ENCODE measurements around the gene ERMP1. TPM values are rescaled to one million over a fixed set of nuclear protein-coding genes. Genes with fewer than 3 reads are reported as not detected.

The ERMP1 gene
- total RNA-seq, 1 experiment from 2014 or later = 34.7 TPM

- H3K36me3 ChIP-seq (ENCODE audit: control insufficient read depth, insufficient read depth, low read length) = no peaks in the 10 kb centered on the region
- POLR2A ChIA-PET = no interaction called here
- no peak for TF ChIP-seq CTCF (IDR thresholded peaks at IDR 0.05; ENCODE audit: insufficient read depth in 1 of 2, low read depth in 1 of 2, low read length in 1 of 2, severe bottlenecking in 1 of 2, unreplicated experiment in 1 of 2)
- no peaks in the 10 kb centered on the region for H3K27me3 Mint-ChIP-seq (ENCODE audit: insufficient read depth, unreplicated experiment)
- H3K4me1 ChIP-seq = no peaks in the 10 kb centered on the region
- H3K9me3 ChIP-seq = no peaks in the 10 kb centered on the region
- H3K36me3 Mint-ChIP-seq (ENCODE audit: insufficient read depth, unreplicated experiment) = peaks cover 21% of the 10 kb centered on the region
- no peak overlapping the region for H3K4me3 ChIP-seq (ENCODE audit: low read depth, low read length)
- intact Hi-C loops (cut with micrococcal nuclease; ENCODE audit: unreplicated experiment) = no loop called here
- no peak overlapping the region for H3K4me3 Mint-ChIP-seq (ENCODE audit: unreplicated experiment)
- DNase-seq = no peak
- CTCF ChIA-PET = no interaction called here
- H3K27me3 ChIP-seq (replicated peaks; ENCODE audit: control insufficient read depth, insufficient read depth, low read length) = no peaks in the 10 kb centered on the region
- no peaks in the 10 kb centered on the region for H3K9me3 Mint-ChIP-seq (ENCODE audit: unreplicated experiment)
- H3K4me1 Mint-ChIP-seq (ENCODE audit: low read depth, unreplicated experiment) = no peaks in the 10 kb centered on the region
- BruUV-seq (replicated peaks) = no TSS peak
- H3K27ac Mint-ChIP-seq (ENCODE audit: unreplicated experiment) = no peak overlapping the region
These were observed 76.3 kb downstream of the ERMP1 start for GRCh38 chr9:5756633-5757032.

GRCh38 chr9:5750569-5750968 is 82.3 kb downstream of the ERMP1 start:
- POLR2A ChIA-PET = no interaction called here
- CTCF ChIA-PET = no interaction called here
- no peaks in the 10 kb centered on the region for H3K4me1 Mint-ChIP-seq (ENCODE audit: low read depth, unreplicated experiment)
- H3K27ac Mint-ChIP-seq (ENCODE audit: unreplicated experiment) = no peak overlapping the region
- BruUV-seq (replicated peaks) = no TSS peak
- Histone ChIP-seq H3K4me3 (ENCODE audit: low read depth, low read length) (no peak overlapping the region), H3K27me3 (replicated peaks; ENCODE audit: control insufficient read depth, insufficient read depth, low read length) (no peaks in the 10 kb centered on the region), H3K4me1 (no peaks in the 10 kb centered on the region), H3K36me3 (ENCODE audit: control insufficient read depth, insufficient read depth, low read length) (no peaks in the 10 kb centered on the region), H3K9me3 (no peaks in the 10 kb centered on the region)
- no peaks in the 10 kb centered on the region for H3K9me3 Mint-ChIP-seq (ENCODE audit: unreplicated experiment)
- H3K27me3 Mint-ChIP-seq (ENCODE audit: insufficient read depth, unreplicated experiment) = no peaks in the 10 kb centered on the region
- H3K4me3 Mint-ChIP-seq (ENCODE audit: unreplicated experiment) = no peak overlapping the region
- no peak for DNase-seq
- H3K36me3 Mint-ChIP-seq (ENCODE audit: insufficient read depth, unreplicated experiment) = peaks cover 15% of the 10 kb centered on the region
- no peak for TF ChIP-seq CTCF (IDR thresholded peaks at IDR 0.05; ENCODE audit: insufficient read depth in 1 of 2, low read depth in 1 of 2, low read length in 1 of 2, severe bottlenecking in 1 of 2, unreplicated experiment in 1 of 2)
- intact Hi-C loops (cut with micrococcal nuclease; ENCODE audit: unreplicated experiment) = no loop called here

GRCh38 chr9:5749306-5749705 is 83.6 kb downstream of the ERMP1 start:
- Mint-ChIP-seq H3K27me3 (ENCODE audit: insufficient read depth, unreplicated experiment) (no peaks in the 10 kb centered on the region), H3K9me3 (ENCODE audit: unreplicated experiment) (no peaks in the 10 kb centered on the region), H3K4me1 (ENCODE audit: low read depth, unreplicated experiment) (no peaks in the 10 kb centered on the region), H3K27ac (ENCODE audit: unreplicated experiment) (no peak overlapping the region), H3K36me3 (ENCODE audit: insufficient read depth, unreplicated experiment) (peaks cover 22% of the 10 kb centered on the region), H3K4me3 (ENCODE audit: unreplicated experiment) (no peak overlapping the region)
- POLR2A ChIA-PET = no interaction called here
- intact Hi-C loops (cut with micrococcal nuclease; ENCODE audit: unreplicated experiment) = no loop called here
- Histone ChIP-seq H3K4me1 (no peaks in the 10 kb centered on the region), H3K4me3 (ENCODE audit: low read depth, low read length) (no peak overlapping the region), H3K9me3 (no peaks in the 10 kb centered on the region), H3K27me3 (replicated peaks; ENCODE audit: control insufficient read depth, insufficient read depth, low read length) (no peaks in the 10 kb centered on the region), H3K36me3 (ENCODE audit: control insufficient read depth, insufficient read depth, low read length) (no peaks in the 10 kb centered on the region)
- CTCF ChIA-PET = no interaction called here
- TF ChIP-seq CTCF (IDR thresholded peaks at IDR 0.05; ENCODE audit: insufficient read depth in 1 of 2, low read depth in 1 of 2, low read length in 1 of 2, severe bottlenecking in 1 of 2, unreplicated experiment in 1 of 2) = no peak
- BruUV-seq (replicated peaks) = no TSS peak
- DNase-seq = no peak

Measured in Caco-2 (cell line).